SU-DHL-6 (cell line): ENCODE data around the gene FAM184A.

Experiments used
- H2AFZ ChIP-seq: fragments of 200-600 bp; sonication (generic); 2 replicates; pipeline ENCODE4 v1.6.1; 2014; ENCODE audit warnings: low read depth, mild to moderate bottlenecking, moderate library complexity, mixed read lengths, antibody characterized with exemption, low read length; ENCODE audit not compliant: severe bottlenecking
- H3F3A ChIP-seq: fragments of 200-600 bp; shearing (Covaris generic); 2 replicates; pipeline ENCODE4 v1.6.0; 2016; ENCODE audit warnings: antibody characterized with exemption, mild to moderate bottlenecking; ENCODE audit not compliant: insufficient read depth
- H3K27ac ChIP-seq: fragments of 200-600 bp; sonication (generic); 2 replicates; pipeline ENCODE4 v1.5.1; 2016; ENCODE audit warnings: low read depth, mild to moderate bottlenecking, low read length, moderate library complexity, mixed read lengths
- H3K27me3 ChIP-seq: fragments of 200-600 bp; sonication (generic), shearing (Covaris generic); 2 replicates; pipeline ENCODE4 v1.6.0; 2014; ENCODE audit warnings: mild to moderate bottlenecking, low read length
- H3K36me3 ChIP-seq: fragments of 200-600 bp; sonication (generic); 2 replicates; pipeline ENCODE4 v1.6.1; 2014; ENCODE audit warnings: mild to moderate bottlenecking, low read length, mixed read lengths
- H3K4me2 ChIP-seq: fragments of 300-600, 200-600 bp; shearing (Covaris generic), sonication (generic); 2 replicates; pipeline ENCODE4 v1.6.0; 2014; ENCODE audit warnings: low read length, low read depth, mild to moderate bottlenecking; ENCODE audit not compliant: poor library complexity, severe bottlenecking
- H3K4me3 ChIP-seq: fragments of 200-600 bp; sonication (generic); 2 replicates; pipeline ENCODE4 v1.5.1; 2014; ENCODE audit warnings: antibody characterized with exemption, low read length, mild to moderate bottlenecking, mixed read lengths; ENCODE audit not compliant: insufficient read depth, poor library complexity, severe bottlenecking
- H3K79me2 ChIP-seq: fragments of 200-600 bp; sonication (generic); 2 replicates; pipeline ENCODE4 v1.6.1; 2014; ENCODE audit warnings: mild to moderate bottlenecking, low read length, moderate library complexity; ENCODE audit not compliant: insufficient read depth
- H3K9ac ChIP-seq: fragments of 200-600 bp; sonication (generic); 2 replicates; pipeline ENCODE4 v1.7.0; 2014; ENCODE audit warnings: mild to moderate bottlenecking, low read length
- H3K9me2 ChIP-seq: fragments of 200-600 bp; sonication (generic); replicated peaks from 2 replicates; pipeline ENCODE4 v1.6.1; 2014; ENCODE audit warnings: low read length; ENCODE audit not compliant: insufficient read depth
- H3K9me3 ChIP-seq: fragments of 200-600 bp; sonication (generic); 2 replicates; pipeline ENCODE4 v1.6.1; 2014; ENCODE audit warnings: low read length, mixed read lengths; ENCODE audit not compliant: insufficient read depth
- H4K20me1 ChIP-seq: fragments of 200-600 bp; sonication (generic); 2 replicates; pipeline ENCODE4 v1.6.1; 2014; ENCODE audit warnings: low read depth, mild to moderate bottlenecking, antibody characterized with exemption, low read length, moderate library complexity, mixed read lengths
- CTCF ChIP-seq: fragments of 200-600 bp; sonication (generic); IDR thresholded peaks from one replicate; pipeline ENCODE4 v1.5.1; 2017; ENCODE audit warnings: antibody characterized with exemption, mild to moderate bottlenecking, low read length, moderate library complexity; ENCODE audit not compliant: insufficient read depth, poor library complexity, severe bottlenecking
- EZH2phosphoT487 ChIP-seq: fragments of 200-600 bp; sonication (generic), shearing (Covaris generic); conservative IDR thresholded peaks from 2 replicates; pipeline ENCODE4 v1.6.1; 2018; ENCODE audit warnings: mild to moderate bottlenecking, antibody characterized with exemption, low read length, moderate library complexity, mixed read lengths

FAM184A gene

GRCh38 chr6:118963003-118963402, 115.5 kb downstream of the FAM184A start:
- TF ChIP-seq EZH2phosphoT487 (no peak), CTCF (no peak)
- H3K9ac ChIP-seq: no peak overlapping the region
- H3F3A ChIP-seq: no peaks in the 10 kb centered on the region
- no peak overlapping the region for H3K4me3 ChIP-seq
- no peaks in the 10 kb centered on the region for H3K79me2 ChIP-seq
- H3K27me3 ChIP-seq: no peaks in the 10 kb centered on the region
- H3K27ac ChIP-seq: no peak overlapping the region
- H3K9me3 ChIP-seq: no peaks in the 10 kb centered on the region
- no peaks in the 10 kb centered on the region for H3K36me3 ChIP-seq
- no peaks in the 10 kb centered on the region for H4K20me1 ChIP-seq
- H3K9me2 ChIP-seq: no peaks in the 10 kb centered on the region
- no peak overlapping the region for H3K4me2 ChIP-seq
- H2AFZ ChIP-seq: no peak overlapping the region

DNA sequence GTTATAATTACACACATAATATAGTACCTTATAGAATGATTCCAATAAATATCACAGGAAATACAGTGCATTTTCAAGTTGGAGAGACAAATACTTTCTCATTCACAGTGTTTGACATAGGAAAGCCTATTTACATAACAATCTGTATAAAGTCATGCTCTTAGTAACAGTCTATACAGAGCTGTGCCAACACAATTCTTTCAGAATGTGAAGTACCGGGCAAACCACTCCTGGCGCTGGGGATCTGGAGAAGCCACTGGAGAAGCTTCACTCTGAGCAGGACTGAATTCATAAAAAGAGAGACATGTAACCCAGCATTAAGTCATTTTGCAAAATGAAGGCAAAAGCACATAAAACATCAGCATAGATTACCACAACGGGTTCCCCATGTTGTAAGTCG, 118.6 kb downstream of the FAM184A start:
- no peak overlapping the region for H3K4me3 ChIP-seq
- no peaks in the 10 kb centered on the region for H3K27me3 ChIP-seq
- no peak overlapping the region for H3K9ac ChIP-seq
- no peaks in the 10 kb centered on the region for H4K20me1 ChIP-seq
- H3K36me3 ChIP-seq: no peaks in the 10 kb centered on the region
- TF ChIP-seq EZH2phosphoT487 (no peak), CTCF (no peak)
- no peak overlapping the region for H2AFZ ChIP-seq
- H3K9me2 ChIP-seq: no peaks in the 10 kb centered on the region
- H3K4me2 ChIP-seq: no peak overlapping the region
- H3F3A ChIP-seq: no peaks in the 10 kb centered on the region
- no peaks in the 10 kb centered on the region for H3K9me3 ChIP-seq
- H3K27ac ChIP-seq: no peak overlapping the region
- no peaks in the 10 kb centered on the region for H3K79me2 ChIP-seq

- H3K79me2 ChIP-seq: no peaks in the 10 kb centered on the region
- no peaks in the 10 kb centered on the region for H3K36me3 ChIP-seq
- no peaks in the 10 kb centered on the region for H3K9me2 ChIP-seq
- TF ChIP-seq EZH2phosphoT487: no peak
- no peak for TF ChIP-seq CTCF
- no peaks in the 10 kb centered on the region; the same call in 1 of the 2 replicates for H3F3A ChIP-seq
- no peak overlapping the region for H3K9ac ChIP-seq
- H3K9me3 ChIP-seq: no peaks in the 10 kb centered on the region
- H3K27me3 ChIP-seq: no peaks in the 10 kb centered on the region
- H3K27ac ChIP-seq: no peak overlapping the region
- H2AFZ ChIP-seq: no peak overlapping the region
- H3K4me2 ChIP-seq: no peak overlapping the region
- no peak overlapping the region for H3K4me3 ChIP-seq
- no peaks in the 10 kb centered on the region for H4K20me1 ChIP-seq
Measured at GRCh38 chr6:118953391-118953790, 125.1 kb downstream of the FAM184A start.

DNA sequence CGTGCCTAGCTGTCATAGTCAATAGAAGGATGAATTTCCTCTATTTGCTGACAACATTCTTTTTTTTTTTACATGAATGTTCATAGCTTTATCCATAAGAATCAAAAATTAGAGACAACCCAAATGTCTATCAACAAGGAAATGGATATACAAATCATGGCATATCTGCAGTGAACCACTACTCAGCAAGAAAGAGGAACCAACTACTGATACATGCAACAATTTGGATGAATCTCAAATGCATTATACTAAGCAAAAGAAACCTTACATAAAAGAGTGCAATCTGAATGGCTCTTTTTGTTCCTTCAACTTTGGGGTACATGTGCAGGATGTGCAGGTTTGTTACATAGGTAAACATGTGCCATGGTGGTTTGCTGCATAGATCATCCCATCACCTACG, 125.8 kb downstream of the FAM184A start:
- Histone ChIP-seq H3K36me3 (no peaks in the 10 kb centered on the region), H4K20me1 (no peaks in the 10 kb centered on the region), H3K79me2 (no peaks in the 10 kb centered on the region), H3K9me3 (no peaks in the 10 kb centered on the region), H3K4me2 (no peak overlapping the region), H3K27me3 (no peaks in the 10 kb centered on the region), H3K9ac (no peak overlapping the region), H3K9me2 (no peaks in the 10 kb centered on the region), H3K27ac (no peak overlapping the region), H3F3A (no peaks in the 10 kb centered on the region; the same call in 1 of the 2 replicates), H2AFZ (no peak overlapping the region), H3K4me3 (no peak overlapping the region)
- TF ChIP-seq CTCF: no peak
- no peak for TF ChIP-seq EZH2phosphoT487
